ENCODE data around the gene TBX1. TPM values are rescaled to one million over a fixed set of nuclear protein-coding genes. Genes with fewer than 3 reads are reported as not detected.
A peak's percentile ranks its signal among the peaks of the same experiment; 100 is the strongest.

Gene TBX1
- total and polyA plus RNA-seq, 7 donors, result 18.2 to 112 (median 80.8) TPM

- peaks cover 5% of the 10 kb centered on the region for H3K4me1 ChIP-seq
- peak overlapping the region; percentile 36 for H3K4me3 ChIP-seq
- H3K36me3 ChIP-seq (ENCODE audit: insufficient read depth in 1 of 2, low read depth in 1 of 2), result peaks cover 0 to 30% of the 10 kb centered on the region in 2 donors
- H3K27me3 ChIP-seq (ENCODE audit: insufficient read depth in 3 of 3, low read length in 2 of 3), result peaks cover 0 to 13% (median 0%) of the 10 kb centered on the region in 3 donors
- TF ChIP-seq CTCF (IDR thresholded peaks at IDR 0.05), result no peak
- intact Hi-C loops (cut with DNase I), result no loop called here
- no peaks in the 10 kb centered on the region for H3K9me3 ChIP-seq
- H3K27ac ChIP-seq, result no peak overlapping the region
- WGBS, 3 donors, result 40 to 62% (median 53%) methylated on average over 21 to 36 of the region's 36 CpGs
- DNase-seq, result peak in 1 of 2 donors; percentile 33
- no peak for ATAC-seq
Measured at GRCh38 chr22:19766240-19766510, 5.6 kb downstream of the TBX1 start.

GRCh38 chr22:19766511-19767426 lies 6.2 kb downstream of the TBX1 start:
- ATAC-seq (no peak), DNase-seq (peak; percentile 50 to 76)
- no peaks in the 10 kb centered on the region for H3K9me3 ChIP-seq
- intact Hi-C loops (cut with DNase I), result no loop called here
- peaks cover 0 to 30% of the 10 kb centered on the region in 2 donors for H3K36me3 ChIP-seq (ENCODE audit: insufficient read depth in 1 of 2, low read depth in 1 of 2)
- peak overlapping the region; percentile 36 for H3K4me3 ChIP-seq
- TF ChIP-seq CTCF (IDR thresholded peaks at IDR 0.05), result no peak
- 51 to 62% (median 61%) methylated on average over 74 to 103 of the region's 103 CpGs for WGBS, 3 donors
- H3K27me3 ChIP-seq (ENCODE audit: insufficient read depth in 3 of 3, low read length in 2 of 3), result peaks cover 0 to 13% (median 0%) of the 10 kb centered on the region in 3 donors
- no peak overlapping the region for H3K27ac ChIP-seq
- peaks cover 5% of the 10 kb centered on the region for H3K4me1 ChIP-seq

GRCh38 chr22:19767427-19768341 lies 7.1 kb downstream of the TBX1 start:
- Histone ChIP-seq H3K4me1 (peaks cover 4% of the 10 kb centered on the region), H3K36me3 (ENCODE audit: insufficient read depth in 1 of 2, low read depth in 1 of 2) (peaks cover 0 to 30% of the 10 kb centered on the region in 2 donors), H3K4me3 (no peak overlapping the region), H3K27me3 (ENCODE audit: insufficient read depth in 3 of 3, low read length in 2 of 3) (peaks cover 0 to 13% (median 0%) of the 10 kb centered on the region in 3 donors), H3K27ac (no peak overlapping the region), H3K9me3 (no peaks in the 10 kb centered on the region)
- WGBS, 3 donors, result 65 to 69% (median 67%) methylated on average over 34 to 35 of the region's 35 CpGs
- peak in 3 of 4 donors; percentile 18 to 29 (median 18) for ATAC-seq
- TF ChIP-seq CTCF (IDR thresholded peaks at IDR 0.05), result no peak
- DNase-seq, result peak; percentile 49 to 68
- intact Hi-C loops (cut with DNase I), result no loop called here

GRCh38 chr22:19769393-19769715 lies 8.8 kb downstream of the TBX1 start:
- H3K27me3 ChIP-seq (ENCODE audit: insufficient read depth in 3 of 3, low read length in 2 of 3), result peaks cover 0 to 13% (median 0%) of the 10 kb centered on the region in 3 donors
- ATAC-seq (no peak), DNase-seq (peak in 1 of 2 donors; percentile 35)
- TF ChIP-seq CTCF (IDR thresholded peaks at IDR 0.05), result no peak
- H3K36me3 ChIP-seq (ENCODE audit: insufficient read depth in 1 of 2, low read depth in 1 of 2), result peaks cover 0 to 21% of the 10 kb centered on the region in 2 donors
- no peaks in the 10 kb centered on the region for H3K4me1 ChIP-seq
- intact Hi-C loops (cut with DNase I), result no loop called here
- no peak overlapping the region for H3K4me3 ChIP-seq
- H3K27ac ChIP-seq, result no peak overlapping the region
- 82 to 91% (median 85%) methylated on average over 12 of the region's 12 CpGs for WGBS, 3 donors
- no peaks in the 10 kb centered on the region for H3K9me3 ChIP-seq
